Skeletal muscle cell (primary cell): ENCODE measurements around the gene FAM50B.

Experiments
- DNase-seq: peaks from one replicate; pipeline ENCODE4 v3.0.0-alpha.2; 2010; ENCODE audit warnings: low read depth
- H3K4me3 ChIP-seq: 2 replicates; pipeline ENCODE4 v1.5.1; 2011; ENCODE audit warnings: low read depth, mild to moderate bottlenecking, control low read depth, low read length, moderate library complexity

The FAM50B gene

GRCh38 chr6:3869284-3869631 lies 20.1 kb downstream of the FAM50B start:
- DNase-seq = no peak
- no peak overlapping the region for H3K4me3 ChIP-seq

DNA sequence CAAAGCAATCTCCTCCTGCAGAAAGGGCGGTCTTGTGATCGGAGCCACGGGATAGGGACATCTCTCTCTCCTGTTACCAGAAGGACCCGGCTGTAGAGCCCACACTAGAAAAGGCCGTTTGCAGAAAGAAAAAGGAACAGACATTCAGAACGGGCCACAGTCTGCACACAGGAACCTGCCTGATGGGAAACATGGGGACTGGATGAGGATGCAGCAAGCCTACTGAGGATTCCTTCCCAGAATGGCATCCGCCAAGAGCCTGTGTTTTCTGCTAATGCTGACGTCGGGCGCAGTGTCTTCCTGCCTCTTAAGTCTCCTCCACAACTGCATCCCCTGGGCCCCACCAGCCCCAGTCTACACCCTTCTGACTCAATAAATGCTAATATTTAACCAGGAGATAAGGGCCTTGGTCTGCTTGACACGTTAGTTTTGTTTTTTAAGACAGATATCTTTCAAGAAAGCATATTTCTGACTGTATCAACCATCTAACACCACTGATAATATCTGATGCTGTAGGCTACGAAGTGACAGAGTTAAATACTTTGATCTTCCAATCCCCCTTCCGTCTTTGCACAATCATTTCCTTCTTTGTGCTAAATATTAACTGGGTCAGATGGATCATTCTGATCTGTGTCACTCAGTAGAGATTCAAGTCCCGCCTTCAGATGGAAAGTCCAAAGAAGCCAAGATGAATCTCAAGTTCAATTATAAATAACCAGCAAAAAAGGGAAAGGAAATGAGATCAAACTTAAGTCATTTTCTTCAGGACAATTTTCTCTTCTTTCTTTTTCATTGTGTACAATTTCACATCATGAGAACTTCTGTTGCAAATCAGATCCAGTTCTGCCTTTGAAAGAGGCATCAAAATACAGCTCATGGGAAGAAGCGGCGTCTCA lies 20.7 kb downstream of the FAM50B start:
- DNase-seq = no peak
- no peak overlapping the region for H3K4me3 ChIP-seq

GRCh38 chr6:3870528-3870925 lies 21.4 kb downstream of the FAM50B start:
- no peak overlapping the region for H3K4me3 ChIP-seq
- no peak for DNase-seq

DNA sequence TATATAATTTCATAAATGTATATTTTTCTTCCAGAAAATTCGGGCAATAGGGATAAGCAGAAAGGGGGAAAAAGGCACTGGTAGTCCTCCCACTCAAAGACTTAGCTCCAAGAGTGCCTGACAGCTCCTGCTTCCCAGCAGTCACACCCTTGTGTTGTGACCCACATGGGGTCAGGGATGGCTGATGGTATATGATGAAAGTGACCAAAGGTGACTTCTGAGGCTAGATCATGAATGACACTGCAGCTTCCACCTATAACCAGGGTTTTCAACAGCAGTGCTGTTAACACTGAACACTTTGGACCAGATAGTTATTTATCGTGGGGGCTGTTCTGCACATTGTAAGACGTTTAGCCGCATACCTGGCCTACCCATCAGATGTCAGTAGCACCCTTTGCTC lies 22.3 kb downstream of the FAM50B start:
- H3K4me3 ChIP-seq = no peak overlapping the region
- no peak for DNase-seq

GRCh38 chr6:3871939-3872338 lies 22.8 kb downstream of the FAM50B start:
- no peak for DNase-seq
- no peak overlapping the region for H3K4me3 ChIP-seq

DNA sequence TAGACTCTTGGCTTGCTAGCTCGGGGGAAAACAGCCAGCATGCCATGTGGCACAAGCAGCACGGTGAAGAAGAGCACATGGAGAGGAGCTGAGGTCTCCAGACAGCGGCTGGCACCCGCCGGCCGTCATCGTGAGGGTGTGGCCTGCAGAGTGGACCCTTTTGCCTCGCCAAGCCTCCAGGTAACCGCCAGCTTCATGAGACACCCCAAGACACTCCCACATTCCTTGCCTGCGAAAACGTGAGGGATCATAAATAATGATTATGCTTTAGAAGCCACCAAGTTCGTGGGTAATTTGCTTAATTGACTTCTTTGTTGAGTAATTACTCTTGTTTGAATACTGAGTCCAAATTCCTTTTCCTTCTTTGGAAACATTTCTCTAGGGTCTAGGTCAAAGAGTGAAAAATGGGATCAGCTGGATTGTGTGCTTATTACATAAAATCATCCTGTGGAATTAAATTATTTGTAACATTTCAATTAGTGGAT lies 23.2 kb downstream of the FAM50B start:
- H3K4me3 ChIP-seq = no peak overlapping the region
- no peak for DNase-seq

GRCh38 chr6:3873051-3873450 lies 23.9 kb downstream of the FAM50B start:
- DNase-seq = no peak
- no peak overlapping the region for H3K4me3 ChIP-seq

DNA sequence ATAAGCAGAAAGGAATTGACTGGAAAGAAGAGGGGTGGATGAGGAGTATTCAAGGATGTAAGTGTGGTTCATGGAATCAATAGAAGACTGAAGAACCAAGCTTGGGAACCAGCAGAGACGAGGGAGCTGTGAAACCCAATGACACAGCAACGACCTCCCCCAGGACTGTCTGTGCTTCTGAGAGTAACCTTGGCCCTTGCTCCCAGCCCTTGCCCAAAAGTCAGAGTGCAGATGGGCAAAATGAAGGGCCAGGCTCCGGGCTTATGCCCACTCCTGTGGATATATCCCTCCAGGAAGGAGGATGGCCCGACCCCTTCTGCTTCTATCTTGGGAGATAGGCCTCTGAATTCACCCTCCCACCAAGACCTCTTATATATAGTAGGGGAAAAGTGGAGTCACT lies 24.9 kb downstream of the FAM50B start:
- H3K4me3 ChIP-seq = no peak overlapping the region
- DNase-seq = no peak

DNA sequence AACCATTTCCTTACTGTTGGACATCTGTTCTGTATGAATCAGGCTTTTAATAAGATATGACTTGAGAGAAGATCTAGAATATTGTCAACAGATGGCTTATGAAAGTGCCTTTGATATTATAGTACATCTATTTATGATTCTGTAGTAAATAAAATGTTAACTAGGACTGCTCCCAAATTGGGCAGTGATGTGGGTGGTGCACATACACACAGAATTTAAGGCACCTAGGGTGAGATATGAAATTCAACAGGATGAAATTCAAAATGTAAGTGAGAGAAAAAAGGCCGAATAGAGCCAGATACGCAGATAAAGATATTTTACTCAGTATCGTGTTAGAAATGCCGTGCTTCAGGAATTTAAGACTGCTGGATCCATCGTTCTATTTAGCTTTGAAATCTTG lies 26.3 kb downstream of the FAM50B start:
- no peak for DNase-seq
- peak overlapping the region; percentile 7 for H3K4me3 ChIP-seq

DNA sequence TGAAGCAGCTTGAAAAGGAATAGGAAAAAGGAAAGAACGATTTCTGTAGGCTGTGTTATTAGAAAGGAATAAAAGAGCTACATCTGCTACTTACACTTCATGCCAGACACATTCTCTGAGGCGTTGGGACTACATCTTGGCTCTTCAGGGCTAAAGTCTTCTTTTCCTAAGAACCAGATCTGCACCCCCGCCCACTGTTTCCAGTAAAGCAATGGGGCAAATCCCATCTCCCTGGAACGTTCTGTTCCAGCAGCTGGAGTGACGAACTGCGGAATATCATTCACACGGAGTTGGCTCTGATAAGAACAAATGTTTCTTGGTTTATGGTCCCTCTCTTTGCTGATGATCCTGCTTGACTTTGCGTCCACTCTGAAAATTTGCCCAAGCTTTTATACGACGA lies 26.9 kb downstream of the FAM50B start:
- peak overlapping the region; percentile 7 for H3K4me3 ChIP-seq
- DNase-seq = peak; percentile 76

DNA sequence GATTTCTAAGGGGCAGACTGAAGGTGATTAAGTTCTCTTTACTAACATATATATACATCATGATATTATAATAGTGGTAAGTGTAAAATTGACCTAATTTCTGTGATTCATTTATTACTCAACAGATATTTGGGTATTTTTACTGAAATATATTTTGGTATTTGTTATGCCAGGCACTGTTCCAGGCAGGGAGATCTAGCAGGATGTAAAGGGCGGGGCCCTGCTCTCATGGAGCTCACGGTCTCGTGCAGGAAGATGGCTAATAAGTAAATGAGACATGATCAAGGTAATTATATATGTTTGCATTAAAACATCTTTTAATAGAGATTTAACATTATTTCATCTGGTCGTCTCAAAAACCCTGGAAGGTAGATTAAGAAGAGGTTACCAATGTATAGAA lies 27.7 kb downstream of the FAM50B start:
- H3K4me3 ChIP-seq = no peak overlapping the region
- no peak for DNase-seq

DNA sequence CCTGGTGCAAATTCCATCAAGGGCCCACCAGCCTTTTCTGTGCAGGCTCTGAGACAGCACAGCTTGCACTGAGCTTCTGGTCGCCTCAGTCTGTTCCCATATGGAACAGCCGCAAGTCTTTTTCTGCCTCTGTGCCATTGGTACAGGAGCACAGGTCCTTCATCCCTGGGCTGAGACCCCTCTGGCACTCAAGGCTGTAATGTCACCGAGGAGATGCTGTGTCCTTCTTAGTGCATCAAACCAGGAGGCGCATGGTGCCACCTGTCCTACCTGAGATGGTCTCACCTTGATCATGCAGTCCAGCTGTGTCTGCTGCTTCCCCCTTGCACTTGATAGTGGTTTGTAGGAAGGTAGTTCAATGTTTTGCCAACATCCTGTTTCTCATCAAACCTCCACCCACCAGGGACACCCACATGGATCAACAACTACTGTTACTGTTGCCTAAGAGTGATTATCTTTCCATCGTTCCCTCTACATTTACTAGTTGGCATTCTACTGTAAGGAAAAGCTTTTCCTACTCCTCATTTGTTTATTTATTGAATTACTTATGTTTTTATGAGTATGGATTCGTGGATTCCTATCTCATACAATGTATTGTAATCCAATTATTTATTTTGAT lies 29.0 kb downstream of the FAM50B start:
- no peak overlapping the region for H3K4me3 ChIP-seq

GRCh38 chr6:3879194-3879952 lies 30.2 kb downstream of the FAM50B start:
- H3K4me3 ChIP-seq = no peak overlapping the region
- DNase-seq = no peak

More for the DNA sequence above, 29.0 kb downstream of the FAM50B start:
- no peak for DNase-seq

GRCh38 chr6:3881711-3882421 lies 32.7 kb downstream of the FAM50B start:
- DNase-seq = no peak
- H3K4me3 ChIP-seq = no peak overlapping the region

DNA sequence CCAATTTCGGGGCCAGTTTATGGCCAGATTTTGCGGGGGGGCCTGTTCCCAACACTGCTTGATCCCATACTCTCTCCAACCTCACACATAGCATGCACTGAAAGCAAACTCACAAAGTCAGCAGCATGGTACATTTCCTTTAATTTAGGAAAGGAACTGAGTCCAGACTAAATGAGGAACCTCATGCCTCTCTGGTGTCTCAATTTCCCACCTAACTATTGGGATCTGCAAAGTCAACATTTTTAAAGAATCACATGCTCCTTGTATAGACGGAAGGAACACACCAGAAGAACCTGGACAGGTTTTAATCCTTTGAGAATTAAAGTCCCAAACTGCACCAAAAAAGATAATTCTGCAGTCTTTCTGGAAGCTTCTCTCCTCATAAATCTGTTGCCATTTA lies 33.3 kb downstream of the FAM50B start:
- no peak overlapping the region for H3K4me3 ChIP-seq
- DNase-seq = no peak

GRCh38 chr6:3882866-3883265 lies 33.7 kb downstream of the FAM50B start:
- peak; percentile 83 for DNase-seq
- H3K4me3 ChIP-seq = no peak overlapping the region

GRCh38 chr6:3884007-3884745 lies 35.0 kb downstream of the FAM50B start:
- DNase-seq = peak; percentile 65
- H3K4me3 ChIP-seq = no peak overlapping the region

DNA sequence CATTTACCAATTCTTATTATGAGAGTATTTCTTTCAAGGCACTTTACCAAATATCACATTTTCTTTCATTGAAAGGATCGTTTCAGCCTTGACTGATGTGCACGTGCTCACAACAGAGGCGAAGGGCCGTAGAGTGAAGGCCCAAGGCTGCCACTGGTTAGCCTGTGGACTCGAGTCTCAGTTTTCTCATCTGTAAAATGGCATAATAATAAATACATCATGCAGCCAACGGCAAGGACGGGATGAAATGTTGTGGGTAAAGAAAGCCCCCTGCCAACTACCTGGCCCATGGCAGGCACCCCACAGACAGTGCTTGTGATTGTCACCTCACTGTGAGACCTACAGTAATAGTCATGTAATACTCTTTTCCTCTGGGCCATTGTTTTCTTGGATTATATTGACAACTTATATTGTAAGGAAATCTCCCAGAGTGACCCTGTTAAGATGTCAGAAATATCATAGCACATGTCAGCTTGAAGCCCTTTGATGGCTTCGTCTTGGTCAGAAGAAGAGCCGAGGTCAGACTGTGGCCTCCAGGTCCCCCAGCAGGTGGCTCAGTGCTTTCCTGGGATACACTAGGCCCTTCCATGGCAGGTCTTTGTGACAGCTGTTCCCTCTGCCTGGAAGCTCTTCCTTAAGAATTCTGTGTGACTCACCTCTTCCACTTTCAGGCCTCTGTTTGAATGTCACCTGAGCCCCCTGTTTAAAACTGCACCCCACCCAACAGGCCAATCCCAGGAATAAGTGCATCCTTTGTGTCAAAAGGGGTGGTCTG lies 36.3 kb downstream of the FAM50B start:
- H3K4me3 ChIP-seq = no peak overlapping the region
- no peak for DNase-seq
